GM19043 (cell line): Measurements from ENCODE around the gene ACTR8.

ENCODE experiments used
- ATAC-seq: cut with Tn5 transposase; IDR thresholded peaks from one replicate; pipeline ENCODE4 v1.9.1; 2021; ENCODE audit warnings: low read depth; ENCODE audit not compliant: unreplicated experiment

Gene ACTR8

GRCh38 chr3:53818221-53819162 lies 63.5 kb downstream of the ACTR8 start:
- no peak for ATAC-seq

GRCh38 chr3:53817809-53818208 lies 64.1 kb downstream of the ACTR8 start:
- no peak for ATAC-seq

GRCh38 chr3:53817211-53817610 lies 64.7 kb downstream of the ACTR8 start:
- no peak for ATAC-seq
